GM19023 (cell line): ENCODE data around the gene QSOX1.
"Not testable (repeated sequence)": the region's sequence is repeated elsewhere in the genome, so short reads cannot be mapped to it uniquely, and the experiment has no call there.

Experiments
- ATAC-seq: cut with Tn5 transposase; IDR thresholded peaks from one replicate; pipeline ENCODE4 v1.9.1; 2021; ENCODE audit warnings: mild to moderate bottlenecking, moderate library complexity; ENCODE audit not compliant: unreplicated experiment

The QSOX1 gene

DNA sequence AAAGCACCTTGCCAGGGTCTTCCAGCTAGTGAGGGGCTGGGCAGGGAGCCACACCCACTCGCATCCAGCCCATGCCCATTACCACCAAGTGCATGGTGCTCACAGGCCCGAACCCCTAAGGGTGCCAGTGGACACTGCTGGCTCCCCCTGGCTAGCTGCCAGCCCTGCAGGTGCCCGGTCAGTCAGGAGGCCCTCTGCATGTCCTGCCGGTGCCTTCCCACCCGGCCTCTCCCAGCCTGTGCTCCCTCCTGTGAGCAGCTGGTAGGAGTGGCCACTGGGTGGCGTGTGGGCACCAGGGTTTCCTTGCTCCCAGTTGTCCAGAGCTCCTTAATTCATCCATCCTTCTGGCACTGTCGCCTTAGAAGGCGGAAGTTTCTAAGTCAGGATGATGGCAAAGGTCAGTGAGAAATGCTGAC, 33.4 kb downstream of the QSOX1 start:
- ATAC-seq = no peak

DNA sequence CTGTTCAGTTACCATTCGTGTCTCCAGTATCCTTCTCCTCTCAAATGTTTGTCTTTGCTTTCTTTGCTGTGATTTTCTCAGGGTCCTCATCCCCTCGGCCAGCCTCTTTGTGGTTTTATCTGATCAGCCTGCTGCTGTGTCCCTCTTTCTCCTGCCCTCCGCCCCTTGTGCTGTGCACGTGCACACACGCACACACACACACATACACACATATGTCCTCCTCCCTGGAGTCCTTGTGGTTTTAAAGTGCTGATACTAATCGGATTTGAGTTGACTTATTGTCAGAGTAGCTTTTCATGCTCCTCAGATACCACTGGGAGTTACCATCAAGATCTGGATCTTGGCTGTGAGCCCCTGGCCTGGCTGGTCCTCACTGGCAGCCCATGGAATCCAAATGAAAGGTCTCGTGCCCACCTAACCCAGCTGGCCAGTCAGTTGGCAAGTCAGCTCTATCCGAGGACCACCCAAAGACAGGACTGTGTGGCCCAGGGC, 34.1 kb downstream of the QSOX1 start:
- ATAC-seq = no peak

DNA sequence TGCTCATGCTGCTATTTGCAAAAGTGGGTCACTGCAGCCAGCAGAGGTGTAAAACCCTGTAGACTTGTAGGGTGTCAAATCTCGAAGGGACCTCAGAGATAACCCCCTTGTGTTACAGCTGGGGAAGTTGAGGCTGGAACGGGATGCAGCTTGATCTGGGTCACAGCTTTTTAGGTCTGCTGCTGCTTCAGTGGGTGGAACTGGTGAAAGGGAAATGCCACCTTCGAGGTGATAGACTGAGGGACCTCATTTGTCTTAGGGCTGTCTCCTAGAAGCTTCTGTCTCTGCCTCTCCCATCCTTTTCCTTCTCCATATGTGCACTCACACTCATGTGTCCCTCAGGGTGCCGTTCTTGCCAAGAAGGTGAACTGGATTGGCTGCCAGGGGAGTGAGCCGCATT, 35.4 kb downstream of the QSOX1 start:
- no peak for ATAC-seq

DNA sequence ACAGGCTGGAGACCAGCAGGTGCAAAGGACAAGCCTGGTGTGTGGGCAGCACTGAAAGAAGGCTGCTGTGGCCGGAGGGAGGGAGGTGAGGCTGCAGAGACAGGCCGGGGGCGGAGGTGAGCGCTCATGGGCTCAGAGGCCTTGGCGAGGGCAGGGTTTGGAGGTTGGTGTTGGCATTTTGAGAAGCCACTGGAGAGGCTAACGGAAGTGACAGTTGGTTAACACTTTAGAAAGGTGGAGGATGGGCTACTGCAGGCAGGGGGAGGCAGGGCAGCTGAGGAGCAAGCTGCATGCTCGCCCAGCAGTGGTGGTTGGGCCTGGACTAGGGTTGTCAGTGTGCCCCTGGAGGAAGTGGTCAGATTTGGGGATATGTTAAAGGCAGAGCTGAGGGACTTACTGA, 37.5 kb downstream of the QSOX1 start:
- no peak for ATAC-seq

DNA sequence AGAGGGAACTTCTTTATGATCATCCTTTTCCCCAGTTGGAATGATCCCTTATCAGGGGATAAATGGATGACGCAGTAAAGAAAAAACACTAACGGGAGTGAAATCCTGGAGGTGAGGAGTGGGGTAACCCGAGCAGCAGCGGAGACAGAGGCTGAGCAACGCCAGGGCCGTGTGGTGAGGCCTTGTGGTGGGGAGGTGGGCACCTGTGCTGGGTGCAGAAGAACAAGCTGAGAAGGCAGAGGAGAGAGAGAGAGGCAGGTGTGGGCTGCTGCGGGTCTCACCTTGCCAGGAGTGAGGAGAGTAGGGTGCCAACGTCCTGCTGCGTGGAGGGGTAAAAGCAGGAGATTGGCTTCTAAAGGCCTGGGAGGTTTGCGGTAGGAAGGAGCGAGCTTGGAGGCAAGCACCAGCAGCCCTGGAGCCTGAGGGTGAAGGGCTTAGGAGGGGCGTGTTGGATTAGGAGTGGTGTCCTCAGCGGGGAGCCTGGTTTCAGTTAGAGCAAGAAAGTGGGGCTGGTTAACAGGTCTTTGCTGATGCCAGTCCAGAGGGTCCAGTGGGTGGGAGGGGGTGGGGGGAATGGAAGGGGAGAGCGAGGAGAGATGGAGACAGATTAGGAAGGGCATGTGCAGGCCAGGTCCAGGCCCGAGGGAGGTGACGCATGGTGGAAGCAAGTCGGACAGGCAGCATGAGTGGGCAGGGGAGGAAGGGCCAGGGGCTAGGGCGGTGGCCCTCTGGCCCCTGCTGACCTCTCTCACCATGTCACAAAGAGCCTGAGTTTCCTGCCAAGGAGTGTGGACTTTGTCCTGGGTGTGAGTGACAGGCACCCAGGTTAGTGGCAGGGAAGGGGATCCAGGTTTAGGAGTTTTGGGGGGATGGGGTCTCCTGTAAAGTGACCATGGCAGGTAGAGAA, 38.7 kb downstream of the QSOX1 start:
- no peak for ATAC-seq

DNA sequence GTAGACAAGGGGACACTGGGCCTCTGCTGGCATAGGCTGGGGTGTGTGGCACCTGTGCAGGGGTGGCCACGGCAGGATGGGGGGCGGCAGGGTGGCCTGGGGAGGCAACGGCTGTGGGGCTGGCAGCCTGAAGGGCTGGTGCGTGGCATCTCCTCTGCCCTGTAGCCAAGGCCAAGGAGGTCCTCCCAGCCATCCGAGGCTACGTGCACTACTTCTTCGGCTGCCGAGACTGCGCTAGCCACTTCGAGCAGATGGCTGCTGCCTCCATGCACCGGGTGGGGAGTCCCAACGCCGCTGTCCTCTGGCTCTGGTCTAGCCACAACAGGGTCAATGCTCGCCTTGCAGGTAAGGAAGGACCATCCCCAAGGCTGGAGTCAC, 39.4 kb downstream of the QSOX1 start:
- no peak for ATAC-seq

DNA sequence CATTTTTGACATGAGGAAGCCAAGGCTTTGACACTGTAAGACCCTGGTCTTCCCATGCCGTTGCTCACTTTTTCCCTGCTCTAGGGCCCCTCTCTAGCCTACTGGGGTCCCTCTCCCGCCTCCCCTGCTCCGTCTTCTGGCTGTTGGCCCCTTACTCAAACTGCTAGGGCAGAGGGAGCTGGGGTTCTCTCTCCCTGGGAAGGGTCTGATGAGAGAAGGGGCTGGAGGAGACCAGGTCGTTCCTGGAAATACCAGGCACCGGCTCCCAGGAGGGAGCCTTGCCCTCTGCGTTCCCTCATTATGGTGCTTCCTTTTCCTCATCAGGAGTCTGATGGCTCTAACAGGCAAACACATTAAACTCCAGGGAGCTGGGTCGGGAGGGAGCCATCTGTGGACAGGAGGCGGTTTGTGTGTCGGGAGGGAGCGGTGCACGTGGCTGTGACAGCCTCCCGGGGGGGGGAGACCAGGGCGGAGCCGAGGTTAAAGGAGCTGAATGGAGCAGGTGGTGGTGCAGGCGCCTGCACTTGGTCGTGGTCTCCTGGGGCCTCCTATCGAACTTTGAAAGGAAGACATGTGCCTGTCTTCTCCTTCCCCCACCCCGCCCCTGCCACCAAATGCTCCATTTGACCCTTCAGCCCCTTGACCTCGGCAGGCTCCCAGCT, 40.0 kb downstream of the QSOX1 start:
- no peak for ATAC-seq

DNA sequence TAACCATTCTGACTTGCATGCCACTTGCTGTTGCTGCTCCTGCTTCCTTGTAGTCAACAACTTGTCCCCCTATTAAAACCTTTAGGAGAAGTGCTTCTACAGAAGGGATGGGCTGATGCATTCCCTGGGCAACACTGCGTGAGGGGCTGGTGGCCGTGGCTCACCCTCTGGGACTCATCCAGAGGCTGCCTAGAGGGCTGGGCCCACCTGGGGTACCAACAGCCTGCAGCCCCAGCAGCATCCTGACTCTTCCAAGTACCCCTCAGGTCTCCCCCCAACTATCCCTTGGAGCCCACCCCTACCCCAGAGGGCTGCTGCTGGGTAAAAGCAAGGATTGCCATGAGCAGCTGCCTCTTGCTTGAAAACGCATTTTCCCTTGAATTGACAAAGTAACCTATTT, 40.7 kb downstream of the QSOX1 start:
- no peak for ATAC-seq

DNA sequence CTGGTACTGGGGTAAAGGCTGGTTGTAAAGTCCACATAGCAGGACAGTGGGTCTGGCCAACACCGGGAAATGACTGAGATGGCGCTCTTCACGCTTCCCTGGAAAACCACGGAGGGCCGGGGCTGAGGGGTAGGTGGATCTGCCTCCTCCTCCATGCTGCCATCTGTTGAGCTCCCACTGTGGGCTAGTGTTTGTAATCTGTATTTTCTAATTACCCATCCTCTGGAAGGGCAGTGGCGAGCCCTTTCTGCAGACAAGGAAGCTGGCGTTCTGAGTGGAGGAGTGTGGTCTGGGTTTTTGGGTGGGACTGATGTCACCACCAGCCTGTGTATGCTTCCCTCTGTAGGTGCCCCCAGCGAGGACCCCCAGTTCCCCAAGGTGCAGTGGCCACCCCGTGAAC, 41.2 kb downstream of the QSOX1 start:
- ATAC-seq = no peak

DNA sequence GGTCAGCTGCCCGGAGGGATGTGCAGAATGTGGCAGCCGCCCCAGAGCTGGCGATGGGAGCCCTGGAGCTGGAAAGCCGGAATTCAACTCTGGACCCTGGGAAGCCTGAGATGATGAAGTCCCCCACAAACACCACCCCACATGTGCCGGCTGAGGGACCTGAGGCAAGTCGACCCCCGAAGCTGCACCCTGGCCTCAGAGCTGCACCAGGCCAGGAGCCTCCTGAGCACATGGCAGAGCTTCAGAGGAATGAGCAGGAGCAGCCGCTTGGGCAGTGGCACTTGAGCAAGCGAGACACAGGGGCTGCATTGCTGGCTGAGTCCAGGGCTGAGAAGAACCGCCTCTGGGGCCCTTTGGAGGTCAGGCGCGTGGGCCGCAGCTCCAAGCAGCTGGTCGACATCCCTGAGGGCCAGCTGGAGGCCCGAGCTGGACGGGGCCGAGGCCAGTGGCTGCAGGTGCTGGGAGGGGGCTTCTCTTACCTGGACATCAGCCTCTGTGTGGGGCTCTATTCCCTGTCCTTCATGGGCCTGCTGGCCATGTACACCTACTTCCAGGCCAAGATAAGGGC, 41.9 kb downstream of the QSOX1 start:
- no peak for ATAC-seq

DNA sequence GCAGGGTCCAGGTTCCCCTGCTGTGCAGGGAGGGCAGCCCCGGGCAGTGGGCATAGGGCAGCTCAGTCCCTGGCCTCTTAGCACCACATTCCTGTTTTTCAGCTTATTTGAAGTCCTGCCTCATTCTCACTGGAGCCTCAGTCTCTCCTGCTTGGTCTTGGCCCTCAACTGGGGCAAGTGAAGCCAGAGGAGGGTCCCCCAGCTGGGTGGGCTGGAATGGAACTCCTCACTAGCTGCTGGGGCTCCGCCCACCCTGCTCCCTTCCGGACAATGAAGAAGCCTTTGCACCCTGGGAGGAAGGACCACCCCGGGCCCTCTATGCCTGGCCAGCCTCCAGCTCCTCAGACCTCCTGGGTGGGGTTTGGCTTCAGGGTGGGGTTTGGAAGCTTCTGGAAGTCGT, 42.6 kb downstream of the QSOX1 start:
- ATAC-seq = no peak

DNA sequence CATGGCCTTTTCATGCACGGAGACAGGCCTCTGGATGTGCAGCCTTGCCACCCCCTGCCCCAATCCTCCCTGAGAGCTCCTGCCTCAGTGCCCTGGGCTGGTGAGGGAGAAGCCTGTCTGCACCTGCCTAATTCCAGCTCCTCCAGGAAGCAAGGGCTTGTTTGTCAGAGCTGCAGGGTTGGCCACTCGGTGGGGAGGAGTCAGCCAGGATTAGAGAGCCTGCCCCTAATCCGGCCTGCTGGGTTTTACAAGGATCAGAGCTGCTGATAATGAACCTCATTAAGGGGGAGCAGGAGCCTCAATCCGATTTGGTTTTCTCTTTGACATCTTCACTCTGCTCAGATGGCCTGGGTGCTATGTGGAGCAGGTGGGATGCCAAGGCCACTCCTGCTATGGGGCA, 43.5 kb downstream of the QSOX1 start:
- no peak for ATAC-seq

DNA sequence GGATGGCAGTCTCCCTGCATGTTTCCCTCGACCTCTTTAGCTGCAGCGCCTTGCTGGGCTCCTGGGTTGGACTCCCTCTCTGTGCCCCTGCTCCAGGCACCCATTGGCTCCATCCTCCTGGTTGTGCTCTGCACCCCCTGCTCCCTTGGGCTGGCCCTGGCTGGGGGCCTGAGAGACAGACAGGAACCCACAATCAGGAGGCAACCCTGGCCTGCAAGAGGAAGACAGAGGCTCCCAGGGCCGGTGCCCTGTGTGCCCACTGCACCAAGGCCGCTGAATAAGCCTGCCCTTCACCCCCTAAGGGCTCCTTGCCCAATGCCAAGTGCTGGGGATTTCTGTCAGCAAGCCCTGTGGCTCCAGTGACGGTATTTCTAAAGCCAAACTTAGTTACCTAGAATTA, 43.9 kb downstream of the QSOX1 start:
- no peak for ATAC-seq

DNA sequence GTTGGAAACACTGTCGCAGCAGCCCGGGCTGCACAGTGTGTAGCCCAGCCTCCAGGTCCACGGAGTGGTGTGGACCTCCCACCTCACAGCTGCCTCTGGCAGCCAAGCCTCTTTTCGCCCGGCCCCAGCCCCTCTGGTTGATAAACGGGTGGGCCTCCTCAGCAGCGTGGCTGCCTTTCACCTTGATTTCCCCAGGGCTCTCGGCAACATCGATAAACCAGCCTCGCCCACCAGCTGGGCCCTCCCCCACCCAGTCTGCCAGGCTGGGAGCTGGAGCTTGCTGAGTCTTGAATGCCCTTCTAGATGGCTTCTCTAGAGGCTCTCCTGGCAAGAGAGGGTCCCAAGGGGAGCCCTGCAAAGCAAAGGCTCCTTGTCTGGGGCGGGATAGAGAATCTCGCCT, 44.3 kb downstream of the QSOX1 start:
- no peak for ATAC-seq

DNA sequence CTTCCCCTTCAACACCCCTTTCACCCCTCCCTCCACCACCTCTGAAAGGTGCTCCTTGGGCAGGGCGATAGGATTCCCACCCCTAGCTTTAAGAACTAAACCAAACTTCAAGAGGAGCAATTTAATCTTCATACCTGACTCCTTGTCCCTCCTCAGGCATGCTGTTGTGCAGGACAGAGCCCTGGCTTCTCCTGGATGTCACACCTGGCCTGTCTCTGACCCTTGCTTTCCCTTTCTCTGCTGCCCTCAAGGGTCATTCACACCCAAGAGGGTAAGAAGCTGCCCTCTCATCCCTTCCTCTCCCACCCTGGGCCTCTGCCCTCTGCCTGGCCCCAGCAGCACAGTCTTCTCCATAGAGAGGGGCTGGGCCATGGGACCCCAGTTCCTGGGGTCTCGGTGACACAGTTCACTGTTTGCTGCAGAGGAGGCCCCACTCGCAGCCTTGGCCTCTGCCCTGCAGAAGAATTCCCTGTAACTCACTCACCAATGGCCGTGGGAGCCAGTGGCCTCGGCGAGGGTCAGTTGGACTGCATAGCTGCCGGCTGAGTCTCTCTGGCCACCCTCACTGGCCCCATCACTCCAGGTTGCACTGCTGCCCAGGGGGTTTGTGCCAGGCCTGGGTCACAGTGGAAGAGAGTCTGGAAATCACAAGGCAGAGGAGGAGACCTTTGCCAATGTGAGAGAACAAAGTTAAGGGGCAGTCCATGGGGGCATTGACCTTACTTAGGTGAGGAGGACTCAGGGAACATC, 47.0 kb downstream of the QSOX1 start:
- no peak for ATAC-seq

DNA sequence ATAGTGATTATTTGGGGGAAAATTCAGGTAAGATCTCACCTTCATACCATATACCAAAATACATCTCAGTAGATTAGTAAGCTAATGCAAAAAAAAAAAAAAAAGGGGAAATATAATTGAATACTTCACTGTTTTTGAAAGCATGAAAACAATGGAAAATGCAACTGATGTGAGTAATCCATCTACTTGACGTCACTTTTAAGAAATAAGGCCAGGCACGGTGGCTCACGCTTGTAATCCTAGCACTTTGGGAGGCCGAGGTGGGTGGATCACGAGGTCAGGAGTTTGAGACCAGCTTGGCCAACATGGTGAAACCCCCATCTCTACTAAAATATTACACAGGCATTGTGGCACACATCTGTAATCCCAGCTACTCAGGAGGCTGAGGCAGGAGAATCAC, 47.9 kb downstream of the QSOX1 start:
- ATAC-seq = not testable (repeated sequence)

DNA sequence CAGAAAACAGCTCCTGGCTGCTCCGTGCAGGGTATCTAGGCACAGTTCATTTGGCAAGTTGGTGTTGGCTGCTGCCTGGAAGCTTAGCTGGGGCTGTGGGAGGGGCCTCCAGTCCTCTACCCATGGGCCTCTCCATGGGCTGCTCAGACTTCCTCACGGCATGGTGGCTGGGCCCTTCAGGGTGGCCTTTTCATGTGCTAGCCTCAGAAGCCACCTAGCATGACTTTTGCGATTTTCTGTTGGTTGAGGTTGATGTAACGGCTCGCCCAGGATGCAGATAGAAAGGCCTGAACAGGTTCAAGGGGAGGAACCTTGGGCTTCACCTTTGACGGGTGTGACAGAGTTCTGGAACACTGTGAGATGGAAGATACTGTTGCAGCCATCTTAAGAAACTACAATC, 49.6 kb downstream of the QSOX1 start:
- ATAC-seq = no peak

DNA sequence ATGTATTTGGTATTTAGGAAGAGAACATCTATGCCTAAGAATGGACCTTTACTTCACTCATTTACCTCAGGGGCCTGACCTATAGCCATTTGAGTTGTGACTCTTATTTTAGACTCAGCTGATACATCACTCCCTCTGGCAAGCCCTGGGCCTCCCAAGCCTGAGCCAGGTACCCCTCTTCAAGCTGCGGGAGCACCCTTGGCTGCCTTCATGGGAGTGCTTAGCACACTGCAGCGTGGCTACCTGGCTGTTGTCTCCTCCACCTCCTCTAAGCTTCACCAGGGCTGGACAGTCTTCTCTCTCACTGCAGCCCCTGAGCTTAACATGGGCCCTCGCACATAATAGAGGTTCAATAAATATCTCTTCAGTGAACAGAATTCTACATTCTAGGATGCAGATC, 51.9 kb downstream of the QSOX1 start:
- no peak for ATAC-seq

DNA sequence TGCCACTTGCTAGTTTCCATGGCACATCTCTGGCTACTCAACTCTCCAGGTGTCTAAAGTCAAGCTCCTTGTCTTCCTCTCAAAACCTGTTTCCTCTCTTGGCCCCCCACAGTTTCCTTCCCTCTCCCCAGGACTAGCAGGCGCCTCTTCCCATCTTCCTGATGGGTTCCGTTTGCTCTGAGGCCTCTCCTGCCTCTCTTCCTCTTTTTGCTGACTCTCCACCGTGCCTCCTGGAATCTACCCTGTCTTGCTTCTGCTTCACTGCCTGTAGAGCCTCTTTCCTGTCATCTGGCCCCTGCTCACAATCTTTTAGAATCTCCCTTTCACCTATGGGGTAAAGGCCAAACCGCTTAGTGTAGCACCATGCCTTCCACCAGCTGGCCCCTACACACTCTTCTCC, 53.6 kb downstream of the QSOX1 start:
- no peak for ATAC-seq

DNA sequence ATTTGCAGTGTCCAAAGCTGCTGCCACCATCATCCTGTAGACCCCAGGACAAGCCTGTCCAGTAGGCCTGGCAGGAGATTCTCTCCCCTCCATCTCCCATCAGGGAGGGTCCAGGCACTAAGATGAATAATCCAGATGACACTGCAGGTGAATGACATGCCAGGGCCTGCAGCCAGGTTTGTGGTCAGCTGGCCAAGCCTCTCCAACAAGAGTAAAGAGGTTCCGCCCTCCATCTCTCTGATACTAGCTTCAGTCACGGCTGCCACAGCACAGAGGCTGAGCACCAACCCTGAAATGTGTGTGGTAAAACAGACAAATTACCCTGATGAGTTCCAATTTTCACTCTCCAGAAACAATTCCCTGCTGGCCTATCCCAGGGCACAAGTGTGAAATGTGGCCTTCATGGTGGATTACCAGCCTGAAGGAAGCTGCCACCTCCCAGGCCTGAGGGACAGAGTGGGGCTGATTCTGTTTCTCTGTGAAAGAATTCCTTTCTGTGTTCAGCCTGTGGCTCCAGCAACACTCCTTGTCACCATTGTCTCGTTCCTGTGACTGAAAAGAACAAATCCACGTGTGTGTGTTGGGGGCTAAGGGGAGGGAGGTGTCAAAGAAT, 55.4 kb downstream of the QSOX1 start:
- no peak for ATAC-seq
